Cerebellar nuclear complex (tissue), 1 donor: ENCODE results near the gene ADAMTS17.

Experiments
- DNase-seq, 2 experiments: peaks; one replicate each; lab custom pipeline; 2025; lab: John Stamatoyannopoulos, UW

The ADAMTS17 gene

GRCh38 chr15:100252359-100252758 is 89.4 kb downstream of the ADAMTS17 start:
- no peak for DNase-seq

GRCh38 chr15:100250176-100250800 is 91.5 kb downstream of the ADAMTS17 start:
- DNase-seq, result no peak

GRCh38 chr15:100249096-100249815 is 92.5 kb downstream of the ADAMTS17 start:
- DNase-seq, result no peak

- DNase-seq, result no peak
Measured at GRCh38 chr15:100248236-100248635, 93.5 kb downstream of the ADAMTS17 start.

GRCh38 chr15:100247228-100248225 is 94.2 kb downstream of the ADAMTS17 start:
- DNase-seq, result no peak

GRCh38 chr15:100245855-100246254 is 95.9 kb downstream of the ADAMTS17 start:
- no peak for DNase-seq

GRCh38 chr15:100245487-100245820 is 96.3 kb downstream of the ADAMTS17 start:
- DNase-seq, result no peak

- no peak for DNase-seq
Measured at GRCh38 chr15:100244796-100245486, 96.8 kb downstream of the ADAMTS17 start.

- no peak for DNase-seq
Measured at GRCh38 chr15:100242989-100243388, 98.8 kb downstream of the ADAMTS17 start.

GRCh38 chr15:100241572-100242482 is 99.9 kb downstream of the ADAMTS17 start:
- no peak for DNase-seq

GRCh38 chr15:100236981-100237720 is 104.6 kb downstream of the ADAMTS17 start:
- DNase-seq, result no peak

GRCh38 chr15:100235030-100235617 is 106.7 kb downstream of the ADAMTS17 start:
- DNase-seq, result no peak

- no peak for DNase-seq
Measured at GRCh38 chr15:100234158-100235029, 107.4 kb downstream of the ADAMTS17 start.

GRCh38 chr15:100230784-100231183 is 111.0 kb downstream of the ADAMTS17 start:
- no peak for DNase-seq

- DNase-seq, result no peak
Measured at GRCh38 chr15:100229181-100230163, 112.3 kb downstream of the ADAMTS17 start.

GRCh38 chr15:100227781-100228180 is 114.0 kb downstream of the ADAMTS17 start:
- DNase-seq, result no peak

GRCh38 chr15:100226107-100226506 is 115.7 kb downstream of the ADAMTS17 start:
- no peak for DNase-seq
